ENCODE data around the gene HES5.
A peak's percentile ranks its signal among the peaks of the same experiment; 100 is the strongest.

The HES5 gene

GRCh38 chr1:2498648-2499047 is 31.4 kb downstream of the HES5 start:
- no peak for DNase-seq

GRCh38 chr1:2497891-2498290 is 32.2 kb downstream of the HES5 start:
- no peak for DNase-seq

- DNase-seq, result no peak
Observed at GRCh38 chr1:2496746-2497145, 33.3 kb downstream of the HES5 start.

- DNase-seq, result no peak
Observed at GRCh38 chr1:2496087-2496622, 33.9 kb downstream of the HES5 start.

- no peak for DNase-seq
Observed at GRCh38 chr1:2495546-2495945, 34.5 kb downstream of the HES5 start.

GRCh38 chr1:2495026-2495425 is 35.0 kb downstream of the HES5 start:
- DNase-seq, result no peak

DNA sequence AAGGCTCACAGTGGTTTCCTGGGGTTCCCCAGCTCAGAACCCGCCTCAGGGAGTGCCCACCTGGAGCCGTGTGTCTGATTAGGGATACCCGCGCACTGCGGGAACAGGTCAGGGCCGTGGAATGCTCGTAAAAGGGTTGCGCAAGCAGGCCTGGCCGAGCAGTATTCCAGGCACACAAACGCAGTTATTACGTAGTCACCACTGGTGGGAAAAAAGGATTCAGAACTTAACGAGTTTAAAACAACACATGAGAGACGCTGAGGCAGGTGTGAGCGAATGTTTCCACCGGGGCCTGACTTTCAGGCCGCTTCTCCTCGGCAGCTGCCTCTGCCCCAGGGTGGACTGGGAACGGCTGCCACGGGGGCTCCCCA is 35.8 kb downstream of the HES5 start:
- DNase-seq, result no peak

DNA sequence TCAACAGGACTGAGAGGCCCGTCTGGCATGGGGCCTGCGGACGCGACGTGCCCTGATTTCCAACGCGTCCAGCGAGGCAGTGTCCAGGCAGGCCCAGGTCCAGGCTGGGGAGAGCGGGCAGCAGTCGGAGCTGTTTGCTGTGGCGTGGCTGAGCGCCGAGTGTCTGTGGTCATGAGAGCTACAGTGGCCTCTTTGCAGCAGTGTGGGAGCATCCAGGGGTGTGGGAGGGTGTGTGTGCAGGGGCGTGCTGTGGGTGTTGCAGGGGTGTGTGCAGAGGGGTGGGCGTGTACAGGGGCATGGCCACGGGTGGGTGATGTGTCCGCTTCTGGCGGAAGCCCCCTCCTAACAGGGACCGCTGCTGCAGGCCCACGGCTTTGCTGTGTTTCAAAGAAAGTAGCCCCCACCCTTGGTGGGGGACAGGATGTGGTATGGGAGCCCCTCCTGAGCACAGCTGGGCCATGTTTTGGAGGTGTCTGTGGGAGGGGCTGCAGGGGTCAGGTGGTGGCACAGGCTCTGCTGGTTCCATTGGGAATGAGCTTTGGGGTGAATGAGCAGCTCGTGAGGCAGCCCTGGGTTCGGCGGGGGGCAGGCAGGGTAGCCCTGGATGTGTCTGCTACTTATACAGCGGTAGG is 36.3 kb downstream of the HES5 start:
- peak; percentile 65 for DNase-seq

DNA sequence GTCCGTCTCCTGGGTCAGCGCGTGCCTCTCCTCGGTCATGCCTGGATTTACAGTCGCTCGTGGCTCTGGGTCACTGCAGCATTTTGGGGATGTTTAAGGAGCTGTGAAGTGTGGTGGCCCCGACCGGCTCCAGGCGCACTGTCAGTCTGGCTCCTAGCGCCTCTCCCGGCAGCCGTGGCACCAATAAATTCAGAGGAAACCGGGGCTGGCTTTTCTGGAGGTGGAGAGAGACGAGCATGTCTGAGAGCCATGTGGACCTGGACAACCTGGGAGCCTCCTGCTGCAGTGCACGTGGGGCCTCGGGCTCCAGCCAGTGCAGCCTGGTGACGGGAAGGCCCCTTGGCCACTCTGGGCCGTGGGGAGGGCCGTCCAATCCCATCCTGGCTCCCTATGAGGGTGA is 36.8 kb downstream of the HES5 start:
- no peak for DNase-seq

DNA sequence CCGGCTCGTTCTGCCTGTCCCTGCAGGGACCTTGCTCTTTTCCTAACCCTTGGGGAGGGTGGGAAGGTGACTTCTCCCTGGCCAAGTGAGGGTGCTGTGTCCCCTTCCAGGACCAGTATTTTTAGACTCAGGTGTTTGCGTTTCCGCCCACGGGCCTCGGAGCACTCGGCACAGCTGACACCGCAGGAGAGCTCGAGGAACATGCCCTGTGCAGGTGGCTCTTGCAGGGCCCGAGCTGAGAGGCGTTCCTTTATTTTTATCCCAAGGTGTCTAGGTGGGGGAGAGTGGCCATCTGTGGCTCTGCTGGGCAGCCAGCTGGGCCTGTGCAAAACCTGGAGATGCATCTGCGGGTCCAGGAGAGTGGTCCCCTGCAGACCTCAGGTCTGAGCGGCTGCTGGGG is 38.0 kb downstream of the HES5 start:
- DNase-seq, result no peak

DNA sequence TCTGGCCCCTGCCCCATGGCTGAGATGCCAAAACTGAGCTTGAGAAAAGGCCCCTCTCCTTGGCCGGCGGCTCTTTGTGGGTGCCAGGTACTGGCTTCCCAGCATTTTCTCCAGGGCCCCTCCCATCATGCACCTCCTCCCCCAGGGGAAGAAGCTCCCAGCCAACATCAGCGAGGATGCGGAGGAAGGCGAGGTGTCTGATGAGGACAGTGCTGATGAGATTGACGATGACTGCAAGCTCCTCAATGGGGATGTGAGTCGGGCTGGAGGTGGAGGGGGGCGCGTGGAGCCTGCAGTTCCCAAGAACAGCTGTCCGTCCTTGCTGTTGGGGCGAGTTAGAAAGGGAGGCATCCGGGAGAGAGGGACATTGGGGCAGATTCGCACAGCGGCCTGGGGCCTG is 40.4 kb downstream of the HES5 start:
- DNase-seq, result no peak

DNA sequence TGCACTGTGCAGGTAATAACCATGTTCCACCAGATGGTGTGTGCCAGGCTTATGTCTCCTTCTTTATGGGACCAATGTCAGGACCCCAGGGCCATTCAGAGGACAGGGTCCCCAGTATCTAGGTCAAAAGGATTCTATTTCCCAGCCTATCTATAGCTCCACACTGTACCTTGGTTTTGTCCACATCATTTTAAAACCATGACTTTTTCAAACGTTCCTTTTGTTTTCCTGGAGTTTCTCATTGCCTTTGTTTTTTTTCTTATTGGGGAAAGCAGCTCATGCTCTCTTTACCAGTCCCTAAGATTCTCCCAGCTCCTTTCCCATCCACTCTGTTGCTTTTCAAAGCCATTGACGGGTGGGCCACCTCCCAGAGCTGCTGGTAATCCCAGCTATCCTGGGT is 41.4 kb downstream of the HES5 start:
- no peak for DNase-seq

GRCh38 chr1:2486558-2486957 is 43.5 kb downstream of the HES5 start:
- DNase-seq, result no peak

DNA sequence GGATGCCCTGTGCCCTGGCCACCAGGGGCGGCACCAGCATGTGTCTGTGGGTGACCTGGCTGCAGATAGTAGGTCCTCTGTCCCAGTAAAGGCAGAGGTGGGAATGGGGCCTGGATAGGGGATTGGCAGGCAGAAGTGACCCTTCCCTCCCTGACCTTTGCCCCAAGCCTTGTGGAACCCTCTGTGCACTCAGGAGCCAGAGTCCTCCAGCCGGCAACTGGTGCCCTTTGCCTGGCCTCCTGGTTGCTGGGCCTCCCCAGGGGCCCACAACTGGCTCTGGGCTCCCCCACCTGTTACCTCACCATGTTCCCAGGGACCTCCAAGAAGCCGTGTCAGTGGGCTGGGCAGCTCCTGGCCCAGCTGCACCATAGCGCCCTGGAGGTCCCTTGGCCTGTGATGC is 44.0 kb downstream of the HES5 start:
- DNase-seq, result no peak

DNA sequence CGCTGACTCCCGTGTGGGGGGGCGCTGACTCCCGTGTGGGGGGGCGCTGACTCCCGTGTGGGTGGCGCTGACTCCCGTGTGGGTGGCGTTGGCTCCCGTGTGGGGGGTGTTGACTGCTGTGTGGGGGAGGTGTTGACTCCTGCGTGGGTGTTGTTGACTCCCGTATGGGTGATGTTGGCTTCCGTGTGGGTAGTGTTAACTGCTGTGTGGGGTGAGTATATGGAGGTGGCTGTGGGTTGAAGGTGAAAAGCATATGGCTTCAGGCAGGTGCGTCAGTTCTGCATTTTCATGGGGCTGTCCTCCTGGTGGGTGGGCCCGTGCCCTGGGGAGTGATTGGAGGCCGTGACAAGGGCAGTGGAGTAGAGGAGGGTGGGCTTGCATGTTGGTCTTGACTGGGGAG is 46.1 kb downstream of the HES5 start:
- DNase-seq, result no peak

DNA sequence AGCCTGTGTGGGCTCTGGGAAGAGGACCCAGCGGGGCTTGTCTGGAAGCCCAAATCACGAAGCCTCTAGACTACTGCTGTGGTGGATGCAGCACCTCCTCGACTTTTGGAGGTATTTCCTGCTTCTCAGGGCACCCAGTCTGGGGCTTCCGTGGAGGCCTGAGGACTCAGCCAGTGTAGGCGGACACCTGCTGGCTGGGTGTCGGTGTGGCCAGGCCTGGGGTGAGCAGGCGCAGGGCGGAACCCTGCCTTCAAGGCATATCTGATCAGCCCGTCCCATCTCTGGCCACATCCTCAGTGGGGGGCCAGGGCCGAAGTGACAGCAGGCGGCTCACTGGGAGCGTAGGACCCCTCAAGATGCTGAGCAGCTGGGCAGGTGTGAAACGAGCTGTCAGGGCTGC is 47.0 kb downstream of the HES5 start:
- no peak for DNase-seq

GRCh38 chr1:2482588-2482987 is 47.5 kb downstream of the HES5 start:
- no peak for DNase-seq

DNA sequence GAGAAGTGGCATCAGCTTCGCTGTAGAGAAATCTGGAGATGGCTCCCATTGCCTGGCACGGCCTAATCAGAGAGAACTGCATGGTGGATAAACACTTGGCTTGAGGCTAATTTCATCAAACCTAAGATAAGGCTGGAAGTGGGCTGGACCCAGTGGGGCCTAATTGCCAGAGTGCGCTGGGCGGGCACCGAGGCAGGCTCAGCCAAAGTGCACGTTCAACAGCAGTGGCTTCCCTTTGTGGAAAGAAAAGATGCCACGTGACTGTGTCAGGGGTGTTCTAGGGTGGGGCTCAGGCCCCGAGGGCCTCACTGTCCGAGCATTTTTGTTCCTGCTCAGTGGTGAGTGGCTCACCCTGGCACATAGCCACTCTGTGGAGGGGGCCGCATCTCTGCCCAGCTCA is 48.2 kb downstream of the HES5 start:
- no peak for DNase-seq

GRCh38 chr1:2480986-2481364 is 49.1 kb downstream of the HES5 start:
- peak; percentile 55 for DNase-seq

GRCh38 chr1:2480236-2480985 is 49.7 kb downstream of the HES5 start:
- no peak for DNase-seq

DNA sequence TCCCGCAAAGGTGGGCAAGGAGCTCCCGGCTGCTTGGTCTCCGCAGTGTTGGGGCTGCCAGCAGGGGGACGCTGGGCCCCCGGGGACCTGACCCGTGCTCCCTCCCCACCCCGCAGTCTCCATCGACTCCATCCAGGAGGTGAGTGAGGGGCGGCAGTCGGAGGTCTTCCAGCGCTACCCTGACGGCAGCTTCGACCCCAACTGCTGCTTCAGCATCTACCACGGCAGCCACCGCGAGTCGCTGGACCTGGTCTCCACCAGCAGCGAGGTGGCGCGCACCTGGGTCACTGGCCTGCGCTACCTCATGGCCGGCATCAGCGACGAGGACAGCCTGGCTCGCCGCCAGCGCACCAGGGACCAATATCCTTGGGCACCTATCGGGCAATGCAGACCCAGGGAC is 50.4 kb downstream of the HES5 start:
- no peak for DNase-seq

- DNase-seq, result no peak
Observed at GRCh38 chr1:2479186-2479585, 50.9 kb downstream of the HES5 start.

All from femur (tissue), 1 donor.